Gastrocnemius medialis (tissue), 4 donors: ENCODE results near the gene COL1A2.

Source experiments
- CTCF ChIP-seq, 5 experiments: fragments of 450-650 bp in 3 of 5; fragments of 200-600 bp in 2 of 5; sonication (generic) in 2 of 5; IDR thresholded peaks in 4 of 5; conservative IDR thresholded peaks in 1 of 5; 1 replicate in 4 of 5; 2 replicates in 1 of 5; pipeline ENCODE4 v1.5.1; 2016 to 2019; ENCODE audit warnings: antibody characterized with exemption in 5 of 5, mild to moderate bottlenecking in 3 of 5, moderate library complexity in 3 of 5
- POLR2A ChIP-seq, 2 donors: fragments of 450-650 bp; IDR thresholded peaks; one replicate each; pipeline ENCODE4 v1.6.1; 2017; ENCODE audit warnings: antibody characterized with exemption in 2 of 2, mild to moderate bottlenecking in 2 of 2, moderate library complexity in 2 of 2

- no peak for TF ChIP-seq CTCF (IDR thresholded peaks at IDR 0.05 in 4 of 5, conservative IDR thresholded peaks at IDR 0.05 in 1 of 5)
- no peak for TF ChIP-seq POLR2A (IDR thresholded peaks at IDR 0.05)
Measured at GRCh38 chr7:94458041-94458440, 63.3 kb downstream of the COL1A2 start.
